ELR (cell line): ENCODE data around the gene KRTAP4-7.
"Not testable (repeated sequence)": the region's sequence is repeated elsewhere in the genome, so short reads cannot be mapped to it uniquely, and the experiment has no call there.

Experiments used
- DNase-seq: peaks from one replicate; pipeline ENCODE4 v3.0.0-alpha.2; 2015; ENCODE audit warnings: low read depth

KRTAP4-7 gene

GRCh38 chr17:41108728-41109386 is 24.9 kb downstream of the KRTAP4-7 start:
- DNase-seq, result not testable (repeated sequence)

- DNase-seq, result peak; percentile 31
Measured at GRCh38 chr17:41111151-41111885, 27.4 kb downstream of the KRTAP4-7 start.

- DNase-seq, result no peak
Measured at GRCh38 chr17:41116297-41116696, 32.3 kb downstream of the KRTAP4-7 start.

- DNase-seq, result not testable (repeated sequence)
Measured at GRCh38 chr17:41117846-41118386, 34.0 kb downstream of the KRTAP4-7 start, which contains the start of gene KRTAP4-11. TSS of gene KRTAP4-11 (minus strand) at chr17:41118373. CDS start at chr17:41118315, 58 bp downstream.

GRCh38 chr17:41118721-41119120 is 34.8 kb downstream of the KRTAP4-7 start:
- DNase-seq, result peak; percentile 81

- peak; percentile 93 for DNase-seq
Measured at GRCh38 chr17:41119696-41120690, 36.0 kb downstream of the KRTAP4-7 start.

- no peak for DNase-seq
Measured at GRCh38 chr17:41121742-41122141, 37.8 kb downstream of the KRTAP4-7 start.

- DNase-seq, result not testable (repeated sequence)
Measured at GRCh38 chr17:41123292-41123990, 39.5 kb downstream of the KRTAP4-7 start.

- DNase-seq, result not testable (repeated sequence)
Measured at GRCh38 chr17:41123991-41124371, 40.0 kb downstream of the KRTAP4-7 start, which contains the start of gene KRTAP4-12. TSS of gene KRTAP4-12 (minus strand) at chr17:41124182. CDS start at chr17:41124122, 60 bp downstream.

- no peak for DNase-seq
Measured at GRCh38 chr17:41125064-41125463, 41.1 kb downstream of the KRTAP4-7 start.

GRCh38 chr17:41126412-41126811 is 42.5 kb downstream of the KRTAP4-7 start:
- no peak for DNase-seq

- no peak for DNase-seq
Measured at GRCh38 chr17:41127371-41127770, 43.4 kb downstream of the KRTAP4-7 start.

GRCh38 chr17:41131979-41132378 is 48.0 kb downstream of the KRTAP4-7 start:
- DNase-seq, result peak; percentile 88

- DNase-seq, result peak; percentile 38
Measured at GRCh38 chr17:41133880-41134735, 50.2 kb downstream of the KRTAP4-7 start.
